Measurements from ENCODE around the gene HHAT. TPM values are rescaled to one million over a fixed set of nuclear protein-coding genes. Genes with fewer than 3 reads are reported as not detected.
A peak's percentile ranks its signal among the peaks of the same experiment; 100 is the strongest.

Gene HHAT
- total RNA-seq, 3 donors from 2014 or later: 3.8 to 31.6 (median 15.1) TPM

DNA sequence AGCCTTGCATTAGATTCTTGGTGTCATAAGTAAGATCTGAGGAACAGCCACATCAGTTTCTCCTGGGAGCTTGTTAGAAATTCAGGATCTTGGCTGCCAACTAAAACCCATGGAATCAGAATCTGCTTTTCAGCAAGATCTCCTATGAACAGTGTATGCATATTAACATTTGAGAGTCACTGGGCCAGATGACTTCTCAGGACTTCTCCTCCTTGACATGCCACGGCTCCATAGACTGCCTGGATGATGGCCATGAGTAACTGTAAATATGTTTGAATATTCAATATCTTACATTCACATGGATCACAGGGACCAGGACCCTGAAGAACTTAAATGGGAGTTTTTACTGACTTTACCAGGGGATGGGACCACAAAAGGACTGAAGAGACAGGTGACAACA, 148.0 kb downstream of the HHAT start:
- Histone ChIP-seq H3K9me3 (no peaks in the 10 kb centered on the region), H3K27ac (no peak overlapping the region), H3K4me3 (no peak overlapping the region), H3K4me1 (no peaks in the 10 kb centered on the region), H3K27me3 (no peaks in the 10 kb centered on the region), H3K36me3 (no peaks in the 10 kb centered on the region)
- no peak for DNase-seq (ENCODE audit: low spot score in 2 of 2)
- TF ChIP-seq, protein P1, sequence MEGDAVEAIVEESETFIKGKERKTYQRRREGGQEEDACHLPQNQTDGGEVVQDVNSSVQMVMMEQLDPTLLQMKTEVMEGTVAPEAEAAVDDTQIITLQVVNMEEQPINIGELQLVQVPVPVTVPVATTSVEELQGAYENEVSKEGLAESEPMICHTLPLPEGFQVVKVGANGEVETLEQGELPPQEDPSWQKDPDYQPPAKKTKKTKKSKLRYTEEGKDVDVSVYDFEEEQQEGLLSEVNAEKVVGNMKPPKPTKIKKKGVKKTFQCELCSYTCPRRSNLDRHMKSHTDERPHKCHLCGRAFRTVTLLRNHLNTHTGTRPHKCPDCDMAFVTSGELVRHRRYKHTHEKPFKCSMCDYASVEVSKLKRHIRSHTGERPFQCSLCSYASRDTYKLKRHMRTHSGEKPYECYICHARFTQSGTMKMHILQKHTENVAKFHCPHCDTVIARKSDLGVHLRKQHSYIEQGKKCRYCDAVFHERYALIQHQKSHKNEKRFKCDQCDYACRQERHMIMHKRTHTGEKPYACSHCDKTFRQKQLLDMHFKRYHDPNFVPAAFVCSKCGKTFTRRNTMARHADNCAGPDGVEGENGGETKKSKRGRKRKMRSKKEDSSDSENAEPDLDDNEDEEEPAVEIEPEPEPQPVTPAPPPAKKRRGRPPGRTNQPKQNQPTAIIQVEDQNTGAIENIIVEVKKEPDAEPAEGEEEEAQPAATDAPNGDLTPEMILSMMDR (IDR thresholded peaks at IDR 0.05): no peak
- no peak for TF ChIP-seq POLR2AphosphoS5 (IDR thresholded peaks at IDR 0.05)
- TF ChIP-seq POLR2A (IDR thresholded peaks at IDR 0.05): no peak
- intact Hi-C loops (cut with DNase I; ENCODE audit: low total_unique reads): loop anchor here (5.0 kb wide), 1 partner anchor 841 kb away; no protein-coding TSS in a partner anchor

DNA sequence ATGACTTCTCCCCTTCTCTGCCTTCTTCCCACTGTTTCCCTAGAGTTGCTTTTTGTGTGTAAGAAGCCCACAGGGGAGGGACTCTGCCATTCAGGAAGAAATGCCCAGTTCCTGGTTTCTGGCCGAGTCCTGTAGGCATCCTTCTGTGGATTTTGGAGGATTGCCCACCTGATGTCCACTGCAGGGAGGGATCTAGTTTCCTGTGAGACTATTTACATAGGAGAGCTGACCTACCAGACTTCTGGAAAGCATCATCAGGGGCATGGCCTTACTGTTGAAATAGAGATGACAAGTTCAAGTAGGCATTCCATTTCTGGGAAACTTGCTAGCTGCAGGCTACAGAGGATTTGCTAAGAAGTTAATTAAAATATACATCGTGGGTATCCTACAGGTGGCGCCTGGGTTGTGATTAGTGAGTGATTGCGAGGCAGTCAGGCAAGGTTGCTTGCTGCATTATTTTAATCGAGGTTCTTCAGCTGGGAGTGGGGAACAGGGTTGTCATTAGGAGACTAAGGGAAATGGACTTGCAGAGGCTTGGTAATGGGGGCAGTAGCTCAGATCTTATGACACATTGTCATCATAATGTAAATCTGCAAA, 148.7 kb downstream of the HHAT start:
- TF ChIP-seq POLR2AphosphoS5 (IDR thresholded peaks at IDR 0.05): no peak
- no peak for TF ChIP-seq POLR2A (IDR thresholded peaks at IDR 0.05)
- TF ChIP-seq, protein P1 (IDR thresholded peaks at IDR 0.05): no peak
- Histone ChIP-seq H3K36me3 (no peaks in the 10 kb centered on the region), H3K27ac (no peak overlapping the region), H3K9me3 (no peaks in the 10 kb centered on the region), H3K4me1 (no peaks in the 10 kb centered on the region), H3K27me3 (no peaks in the 10 kb centered on the region), H3K4me3 (no peak overlapping the region)
- intact Hi-C loops (cut with DNase I; ENCODE audit: low total_unique reads): loop anchor here (5.0 kb wide), 1 partner anchor 840 kb away; no protein-coding TSS in a partner anchor
- DNase-seq (ENCODE audit: low spot score in 2 of 2): no peak

DNA sequence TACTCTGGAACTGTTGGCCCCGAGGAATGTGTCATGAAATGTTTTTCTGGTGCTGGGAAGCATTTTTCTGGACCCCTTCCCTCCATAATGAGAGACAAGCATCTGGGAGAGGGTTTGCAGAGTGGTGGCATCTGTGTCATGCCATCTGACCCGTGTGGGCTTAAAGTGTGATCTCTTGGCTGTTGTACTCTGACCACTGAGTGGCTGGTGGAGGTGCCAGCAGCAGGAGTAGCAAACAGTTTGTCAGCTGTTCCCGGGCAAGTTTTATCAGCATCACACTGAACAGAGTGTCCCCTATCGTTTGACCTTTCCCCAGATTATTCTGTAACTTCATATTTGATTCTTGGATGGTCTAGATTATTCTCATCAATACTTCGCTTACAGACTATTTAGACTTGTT, 150.1 kb downstream of the HHAT start:
- no peak for DNase-seq (ENCODE audit: low spot score in 2 of 2)
- intact Hi-C loops (cut with DNase I; ENCODE audit: low total_unique reads): loop anchor here (5.0 kb wide), 1 partner anchor 838 kb away; no protein-coding TSS in a partner anchor
- Histone ChIP-seq H3K27me3 (no peaks in the 10 kb centered on the region), H3K36me3 (no peaks in the 10 kb centered on the region), H3K4me1 (no peaks in the 10 kb centered on the region), H3K27ac (peak overlapping the region in 1 of 2 donors; percentile 9), H3K9me3 (no peaks in the 10 kb centered on the region), H3K4me3 (no peak overlapping the region)
- TF ChIP-seq, protein P1 (IDR thresholded peaks at IDR 0.05): no peak
- TF ChIP-seq POLR2AphosphoS5 (IDR thresholded peaks at IDR 0.05) (no peak), POLR2A (IDR thresholded peaks at IDR 0.05) (no peak)

DNA sequence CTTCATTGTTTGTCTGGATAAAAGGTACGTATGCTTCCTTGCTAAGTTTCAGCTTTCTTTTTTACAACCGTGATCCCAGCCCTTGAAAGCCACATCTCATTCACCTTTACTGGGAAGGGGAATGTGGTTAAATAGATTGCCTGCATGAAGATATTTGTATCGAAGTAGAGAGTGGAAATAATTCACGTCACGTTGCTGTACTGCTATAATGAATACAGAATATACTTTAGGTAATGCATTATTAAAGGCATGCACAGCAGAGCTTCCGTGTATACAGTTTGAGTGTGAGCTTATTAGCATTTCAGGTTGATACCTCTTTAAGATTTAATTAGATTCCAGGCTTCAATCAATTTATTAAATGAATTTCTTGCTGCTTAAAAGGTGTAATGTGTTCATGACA, 153.8 kb downstream of the HHAT start:
- no peaks in the 10 kb centered on the region for H3K9me3 ChIP-seq

More for the DNA sequence above, 153.8 kb downstream of the HHAT start:
- intact Hi-C loops (cut with DNase I; ENCODE audit: low total_unique reads): no loop called here
- Histone ChIP-seq H3K4me3 (no peak overlapping the region), H3K27me3 (no peaks in the 10 kb centered on the region), H3K36me3 (no peaks in the 10 kb centered on the region), H3K4me1 (no peaks in the 10 kb centered on the region), H3K27ac (no peak overlapping the region)
- no peak for TF ChIP-seq POLR2A (IDR thresholded peaks at IDR 0.05)
- TF ChIP-seq POLR2AphosphoS5 (IDR thresholded peaks at IDR 0.05): no peak
- TF ChIP-seq, protein P1 (IDR thresholded peaks at IDR 0.05): no peak
- no peak for DNase-seq (ENCODE audit: low spot score in 2 of 2)

Measured in breast epithelium (tissue), 4 donors.